GM21619 (cell line): ENCODE data around the gene OARD1.

Source experiments
- ATAC-seq: cut with Tn5 transposase; IDR thresholded peaks from one replicate; pipeline ENCODE4 v1.9.1; 2021; ENCODE audit not compliant: unreplicated experiment

The OARD1 gene

DNA sequence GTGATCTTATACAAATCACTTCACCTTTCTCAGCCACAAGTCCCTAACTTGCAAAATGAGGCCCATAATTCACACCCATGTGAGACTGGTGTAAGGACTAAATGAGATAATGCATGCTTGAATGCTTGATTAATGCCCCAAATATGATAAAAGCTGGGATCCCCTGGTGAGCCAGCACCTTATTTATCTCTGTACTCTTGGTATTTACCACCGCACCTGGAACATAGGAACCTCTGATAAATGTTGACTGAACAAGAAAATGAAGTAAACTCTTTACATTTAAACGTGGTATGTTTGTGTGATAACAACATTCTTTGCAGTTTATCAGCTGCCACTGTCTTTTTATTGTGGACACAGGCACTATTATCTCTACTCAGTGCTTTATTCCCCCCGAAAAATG lies 21.6 kb downstream of the OARD1 start:
- ATAC-seq: no peak

DNA sequence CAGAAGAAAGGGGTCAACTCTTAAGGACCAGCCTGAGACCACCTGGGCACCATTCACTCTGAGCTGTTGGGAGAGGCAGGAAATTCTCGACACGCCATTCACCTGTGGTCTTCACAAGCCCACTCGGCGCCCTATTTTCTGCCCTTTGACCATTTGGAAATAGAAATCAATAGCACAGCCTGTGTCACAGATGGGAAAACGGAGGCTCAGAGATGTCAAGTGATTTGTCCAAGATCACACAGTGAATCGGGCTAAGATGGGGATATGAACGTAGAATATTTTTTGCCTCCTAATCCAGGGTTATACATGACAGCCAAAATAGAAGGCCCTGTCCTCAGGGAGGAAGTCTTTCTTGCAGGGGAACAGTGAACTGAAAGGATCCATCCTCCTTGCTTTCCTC lies 22.2 kb downstream of the OARD1 start:
- no peak for ATAC-seq

DNA sequence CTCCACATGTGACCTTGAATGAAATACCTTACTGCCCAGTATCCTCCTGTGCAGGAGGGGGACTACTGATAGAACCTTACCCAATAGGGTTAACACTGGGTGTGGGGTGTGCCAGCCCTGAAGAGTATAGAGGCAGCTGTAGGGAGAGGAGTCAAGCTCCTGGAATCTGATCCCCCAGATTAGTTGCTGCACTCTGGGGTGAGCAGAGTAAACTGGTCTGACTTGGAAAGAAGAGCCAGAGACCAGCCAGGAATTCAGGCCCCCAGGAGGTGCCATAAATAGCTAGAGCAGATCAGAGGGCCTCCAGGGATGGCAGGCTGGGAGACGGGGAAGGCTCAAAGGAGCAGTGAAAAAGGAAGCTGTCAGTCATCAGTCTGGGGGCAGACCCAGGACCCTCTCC lies 22.6 kb downstream of the OARD1 start:
- ATAC-seq: no peak

DNA sequence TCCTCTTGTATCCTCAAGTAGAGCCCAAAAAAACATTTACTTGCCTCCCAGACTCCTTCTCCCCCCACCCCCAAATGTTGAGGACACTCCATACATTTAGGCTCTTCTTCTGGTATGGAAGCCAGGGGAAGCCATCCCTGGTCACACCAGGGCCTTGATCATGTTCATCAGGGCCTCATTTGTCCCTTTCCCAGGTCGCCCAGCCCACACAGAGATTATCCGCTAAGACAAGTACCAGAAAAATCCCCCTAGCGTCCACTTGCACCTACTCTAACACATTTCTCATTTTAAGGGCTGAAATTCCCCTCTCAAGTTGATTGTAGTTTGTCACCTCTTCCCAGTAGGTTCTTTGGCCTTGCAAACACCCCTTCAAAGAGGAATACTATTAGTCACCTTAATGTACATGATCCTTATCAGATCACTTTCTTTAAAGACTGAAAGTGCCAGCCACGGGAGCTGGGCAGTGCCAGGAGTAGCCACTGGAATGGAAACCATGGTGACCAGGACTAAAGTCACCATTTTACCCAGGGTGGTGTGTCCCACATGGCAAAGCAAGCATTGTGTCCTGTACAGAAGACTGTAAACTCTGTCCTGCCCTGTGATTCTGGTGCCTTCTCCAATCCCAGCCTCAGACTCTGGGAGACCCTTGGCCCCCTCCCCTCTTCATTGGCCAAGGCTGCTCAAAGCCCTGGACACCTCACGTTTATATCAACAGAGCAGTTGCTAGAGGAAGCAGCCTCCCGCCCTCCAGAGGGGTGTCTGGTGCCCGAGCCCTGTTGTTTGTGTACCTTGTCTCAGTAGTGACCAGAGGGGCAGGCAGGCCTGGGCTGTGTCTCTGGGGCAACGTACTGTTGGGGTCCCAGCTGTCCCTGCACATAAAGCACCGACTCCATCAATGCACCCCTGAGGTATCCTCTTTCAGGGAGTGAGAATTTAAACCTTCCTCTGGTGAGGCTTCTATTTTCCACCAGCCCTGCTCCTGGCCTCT lies 24.1 kb downstream of the OARD1 start:
- ATAC-seq: no peak

DNA sequence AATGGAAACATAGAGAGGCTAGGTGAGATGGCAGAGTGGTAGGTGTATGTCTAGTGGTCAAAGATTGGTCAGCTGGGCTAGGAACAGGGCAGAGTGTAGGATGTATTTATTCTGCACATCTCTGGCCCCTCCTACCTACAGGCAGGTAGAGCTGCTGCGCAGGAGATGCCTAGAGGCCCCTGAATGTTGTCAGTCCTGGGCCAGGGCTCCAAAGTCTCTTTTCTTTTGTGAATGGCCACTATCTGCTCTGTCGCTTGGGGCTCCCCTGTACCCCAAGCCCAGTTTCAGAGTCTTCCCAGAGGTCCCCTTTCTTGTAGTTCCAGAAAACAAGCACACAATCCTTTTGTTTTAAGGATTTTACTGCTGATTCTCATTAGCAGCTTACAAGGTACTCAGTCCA lies 24.9 kb downstream of the OARD1 start:
- ATAC-seq: no peak

DNA sequence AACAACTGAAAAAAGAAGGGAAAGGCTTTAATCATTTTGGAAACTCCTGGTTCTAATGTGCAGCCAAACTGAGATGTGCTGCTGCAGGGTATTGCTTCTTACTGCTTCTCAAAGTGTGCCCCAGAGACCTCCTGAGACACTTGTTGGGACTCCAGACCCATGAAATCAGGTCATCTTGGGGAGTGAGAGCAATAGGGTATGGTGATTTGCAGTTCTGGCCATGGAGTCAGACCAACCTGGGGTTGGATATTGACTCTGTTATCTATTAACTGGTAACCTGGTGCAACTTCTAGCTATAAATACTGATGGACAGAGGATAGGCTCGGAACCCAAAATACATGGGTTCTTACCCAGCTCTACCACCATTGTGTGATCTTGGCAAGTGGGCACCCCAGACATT lies 26.1 kb downstream of the OARD1 start:
- no peak for ATAC-seq

DNA sequence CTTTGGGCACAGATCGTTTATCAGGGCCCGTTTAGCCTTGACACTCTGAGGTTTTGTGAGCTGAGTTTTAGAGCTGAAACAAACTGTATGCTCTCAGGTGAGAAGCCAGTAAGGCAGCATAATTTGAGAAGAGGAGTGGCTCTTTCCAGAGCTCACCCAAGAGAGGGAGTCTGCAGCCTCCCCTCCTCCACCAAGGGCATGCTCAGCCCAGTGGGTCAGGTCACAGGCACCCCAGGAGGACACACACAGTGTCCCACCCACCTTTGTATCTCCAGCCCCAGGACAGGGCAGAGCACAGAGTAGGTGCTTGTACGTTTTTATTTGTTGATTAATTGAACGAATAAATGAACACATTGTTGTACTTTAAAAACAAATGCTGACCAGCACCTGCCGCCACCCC lies 26.5 kb downstream of the OARD1 start:
- no peak for ATAC-seq

DNA sequence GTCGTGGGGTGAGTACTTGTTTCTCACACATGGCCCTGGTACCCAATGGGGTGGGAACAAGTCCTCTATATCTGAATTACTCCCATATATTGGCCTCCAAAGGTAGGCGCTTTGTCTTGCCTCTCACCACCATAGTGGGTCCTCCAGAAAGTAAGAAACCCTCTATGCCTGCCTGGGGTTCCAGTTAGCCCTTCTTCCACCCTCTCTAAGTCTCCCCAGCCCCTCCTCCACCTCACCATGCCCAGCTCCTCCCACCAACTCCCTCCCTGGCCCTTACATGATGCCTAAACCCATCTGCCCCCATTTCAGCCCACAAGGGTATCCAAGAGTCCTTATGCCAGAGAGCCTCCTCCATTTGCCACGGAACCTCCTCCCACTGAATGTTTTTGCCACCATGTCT lies 29.0 kb downstream of the OARD1 start:
- ATAC-seq: no peak

DNA sequence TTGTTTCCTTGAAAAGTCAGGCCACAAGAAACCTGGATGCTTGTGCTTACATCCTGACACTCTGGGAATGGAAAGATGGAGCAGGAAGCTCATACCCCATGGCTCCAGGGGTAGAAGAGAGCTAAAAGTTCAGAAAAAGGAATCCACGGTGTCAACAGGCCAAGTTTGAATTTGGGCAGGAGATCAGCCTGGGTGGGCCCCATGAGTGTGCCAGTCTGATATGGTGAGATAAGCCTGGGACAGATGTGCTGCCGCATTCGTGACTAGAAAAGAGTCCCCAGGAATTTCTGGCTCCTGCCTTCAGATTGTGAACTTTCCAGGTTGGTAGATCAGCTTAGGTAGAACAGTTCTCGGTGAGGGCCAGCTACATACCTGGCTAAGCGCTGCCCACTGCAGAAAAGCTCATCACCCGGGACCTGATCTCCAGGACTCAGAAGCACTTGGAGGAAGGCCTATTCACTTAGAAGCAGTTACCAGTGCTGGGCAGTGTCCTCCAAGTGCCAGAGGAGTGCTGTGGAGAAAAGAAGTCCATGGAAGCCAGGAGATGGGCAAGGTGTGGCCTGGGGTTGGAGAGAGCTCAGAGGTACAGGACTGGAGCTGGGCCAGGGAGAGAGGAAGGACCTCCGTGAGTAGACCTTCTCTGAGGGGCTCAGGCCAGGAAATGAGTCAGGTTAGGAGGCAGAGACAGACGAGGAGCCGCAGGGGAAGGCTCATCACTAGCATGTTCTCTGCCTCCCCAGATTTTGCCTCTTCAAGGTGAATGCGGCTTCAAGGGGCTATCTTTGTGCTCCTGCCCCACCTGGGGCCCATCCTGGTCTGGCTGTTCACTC lies 29.7 kb downstream of the OARD1 start, which contains the start of gene TSPO2:
TSPO2 (plus strand) TSS at position 242 of the 830 bp plus-strand sequence; CDS start at position 761, 519 bp downstream.
- no peak for ATAC-seq

DNA sequence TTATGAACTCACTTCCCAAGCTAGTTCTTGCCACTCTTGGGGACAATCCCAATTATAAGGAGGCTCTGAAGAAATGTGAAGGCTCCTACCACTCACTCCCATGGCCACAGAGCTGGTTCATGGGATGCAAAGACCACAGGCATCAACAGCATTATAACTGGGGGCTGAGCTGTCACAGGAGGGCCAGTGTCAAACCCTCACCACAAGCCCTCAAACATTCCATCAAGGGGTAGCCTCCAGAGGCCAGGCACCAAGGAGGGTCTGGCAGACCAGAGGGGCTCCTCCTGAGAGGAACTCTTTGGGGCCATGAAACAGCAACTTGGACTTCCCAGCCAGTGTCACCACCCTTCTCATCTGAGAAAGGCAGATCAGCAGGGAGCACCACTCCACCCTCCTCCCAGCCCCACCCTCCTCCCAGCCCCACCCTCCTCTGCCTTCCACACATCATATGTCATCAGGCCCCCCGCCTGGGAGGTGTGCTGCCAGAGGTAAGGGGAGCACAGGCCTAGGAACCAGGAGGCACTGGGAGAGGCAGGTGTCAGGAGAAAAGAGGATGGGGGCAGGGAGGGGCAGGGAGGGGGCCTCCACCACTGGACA lies 31.1 kb downstream of the OARD1 start:
- no peak for ATAC-seq

DNA sequence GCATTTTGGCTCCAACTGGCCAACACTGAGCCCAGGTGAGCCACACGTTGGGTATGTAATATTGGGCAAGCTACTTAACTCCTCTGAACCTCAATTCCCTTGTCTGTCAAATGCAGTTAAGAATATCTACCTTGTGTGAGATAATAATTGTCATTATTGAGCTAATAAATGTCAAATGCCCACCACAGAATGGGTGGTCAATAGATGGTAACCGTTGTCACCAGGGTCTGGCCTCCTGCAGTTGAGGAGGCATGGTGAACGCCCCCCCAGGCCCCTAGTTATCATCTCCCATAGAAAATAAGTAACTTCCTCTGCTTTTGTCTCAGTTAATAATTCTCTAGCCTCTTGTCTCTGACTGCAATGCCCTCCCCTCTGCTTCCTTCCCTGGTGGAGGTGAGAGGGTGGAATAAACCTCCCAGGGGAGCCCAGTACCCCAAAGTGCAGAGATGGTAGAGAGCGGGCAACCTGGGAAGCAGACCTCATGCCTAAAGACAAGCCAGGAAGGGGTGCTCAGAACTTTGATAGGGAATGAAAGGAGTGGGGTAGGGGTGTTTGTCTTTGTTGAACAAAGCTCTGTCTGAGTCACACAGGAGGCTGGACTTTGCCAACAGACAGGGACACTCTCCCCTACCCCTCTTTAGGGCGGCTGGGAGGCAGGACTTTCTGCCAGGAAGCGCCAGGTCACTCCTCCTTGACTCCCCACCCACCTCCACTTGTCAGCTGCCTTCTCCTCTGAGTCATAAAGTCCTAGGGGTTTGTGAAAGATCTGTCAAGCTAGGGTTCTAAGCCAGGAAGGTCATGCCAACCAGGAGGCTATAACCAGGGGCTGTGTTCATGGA lies 31.8 kb downstream of the OARD1 start:
- peak; percentile 69 for ATAC-seq

DNA sequence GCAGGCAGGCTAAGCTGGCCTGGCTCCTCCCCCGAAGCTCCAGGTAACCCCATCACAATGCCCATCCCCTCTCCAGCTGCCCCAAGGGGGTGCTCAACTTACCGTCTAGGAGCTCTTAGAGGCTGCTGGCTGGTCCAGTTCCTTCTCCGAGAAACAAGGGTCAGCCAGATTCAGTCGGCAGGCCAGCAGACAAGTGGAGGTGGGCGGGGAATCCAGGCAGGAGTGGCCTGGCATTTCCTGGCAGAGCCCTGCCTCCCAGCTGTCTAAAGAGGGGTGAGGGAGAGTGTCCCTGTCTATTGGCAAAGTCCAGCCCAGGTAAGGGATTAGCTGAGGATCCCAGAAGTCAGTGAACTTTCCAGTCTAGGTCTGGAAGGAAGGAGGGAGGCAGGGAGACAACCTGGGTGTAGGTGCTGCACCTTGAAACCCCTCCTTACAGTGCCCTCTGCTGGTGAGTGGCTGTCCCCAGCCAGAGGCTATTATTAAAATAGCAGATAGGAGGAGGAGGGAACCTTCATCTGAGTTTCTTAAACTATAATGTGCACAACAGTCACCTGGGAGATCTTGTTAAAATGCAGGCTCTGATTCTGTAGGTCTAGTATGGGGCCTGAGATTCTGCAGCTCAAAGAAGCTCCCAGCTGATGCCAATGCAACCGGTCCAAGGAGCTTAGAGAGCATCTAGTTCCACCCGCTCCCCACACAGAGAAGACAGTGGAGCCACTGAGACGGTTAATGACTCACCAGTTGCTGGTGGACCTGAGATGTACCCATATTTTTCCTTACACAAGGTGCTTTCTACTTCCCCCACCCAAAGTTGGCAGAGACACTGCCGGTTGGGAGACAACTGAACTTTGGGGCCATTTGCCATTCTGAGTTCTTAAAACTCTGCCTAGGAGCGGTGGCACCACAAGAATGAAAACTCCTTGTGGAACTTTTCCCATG lies 32.8 kb downstream of the OARD1 start, which contains the start of gene UNC5CL:
UNC5CL (minus strand) TSS at position 162 of the 939 bp plus-strand sequence. CDS start 4,147 bp downstream, outside the sequence.
- peak; percentile 48 for ATAC-seq

DNA sequence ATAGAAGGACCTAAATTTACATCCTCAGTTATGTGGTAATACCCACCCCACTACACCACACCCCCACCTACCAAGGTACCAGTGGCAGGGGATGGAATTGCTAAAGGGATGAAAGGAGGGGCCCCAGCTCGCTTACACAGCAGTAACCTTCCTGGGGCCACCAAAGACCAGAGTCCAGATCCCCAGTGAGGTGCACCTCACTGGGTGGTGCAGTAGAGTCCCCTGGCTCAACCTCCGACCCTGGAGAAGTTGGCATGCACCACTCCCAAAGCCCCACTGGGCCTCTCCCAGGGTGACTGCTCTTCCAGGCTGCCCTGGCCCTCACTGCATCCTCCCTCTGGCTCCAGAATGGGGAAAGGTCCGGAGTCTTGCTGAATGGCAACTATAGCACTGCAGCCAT lies 34.0 kb downstream of the OARD1 start:
- ATAC-seq: no peak

DNA sequence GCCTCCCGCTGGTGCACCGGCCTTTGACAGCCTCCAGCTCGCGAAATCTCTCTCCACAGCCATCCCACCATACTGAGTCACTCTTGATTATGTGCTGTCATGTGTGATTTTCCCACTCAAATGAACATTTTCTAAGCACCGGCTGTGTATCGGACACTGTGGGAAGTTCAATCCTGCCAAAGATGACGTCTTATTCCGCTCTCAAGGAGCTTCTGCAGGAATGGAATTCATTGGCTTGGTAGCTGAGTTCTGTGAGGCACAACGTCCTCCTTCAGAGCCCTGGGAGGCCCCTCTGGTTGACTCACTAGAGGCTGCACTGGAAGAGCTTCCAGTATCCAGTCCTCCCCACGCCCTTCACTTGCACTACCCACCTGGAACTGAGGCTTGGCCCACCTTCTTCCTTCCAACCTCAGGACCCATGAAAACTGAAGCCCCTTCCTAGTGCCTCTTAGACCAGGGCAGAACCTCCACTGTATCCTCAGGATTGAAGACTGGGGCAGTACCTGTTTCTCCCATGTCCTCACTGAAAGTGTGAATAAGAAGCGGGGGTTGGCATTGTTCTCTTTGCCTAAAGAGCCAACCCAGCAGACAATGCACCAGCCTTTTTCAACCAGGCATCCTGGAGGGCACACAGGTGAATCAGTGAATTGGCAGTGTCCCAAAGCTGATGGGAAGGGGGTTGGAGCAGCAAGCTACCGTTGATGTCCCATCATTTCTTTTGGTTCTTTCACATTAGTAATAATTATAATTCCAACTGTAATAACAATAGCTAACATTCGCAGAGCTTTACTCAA lies 34.9 kb downstream of the OARD1 start:
- no peak for ATAC-seq

DNA sequence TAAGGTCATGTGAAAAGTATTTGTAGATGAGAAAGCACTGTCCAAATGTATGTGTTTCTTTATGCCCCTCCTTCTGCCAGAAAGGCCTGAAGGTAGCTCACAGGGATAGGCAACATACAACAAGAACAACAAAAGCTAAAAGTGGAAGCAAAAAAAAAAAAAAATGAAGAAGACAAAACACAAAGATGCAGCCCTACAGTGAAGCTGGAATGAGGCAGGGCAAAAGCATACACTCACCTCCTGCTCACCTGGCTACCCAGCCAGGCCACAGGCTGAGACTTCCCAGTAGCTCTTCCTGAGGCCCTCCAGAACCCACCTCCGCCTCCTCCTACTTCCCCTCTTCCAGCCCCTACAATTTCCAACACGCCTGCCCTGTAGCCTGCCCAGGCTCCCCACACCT lies 35.6 kb downstream of the OARD1 start:
- ATAC-seq: no peak

DNA sequence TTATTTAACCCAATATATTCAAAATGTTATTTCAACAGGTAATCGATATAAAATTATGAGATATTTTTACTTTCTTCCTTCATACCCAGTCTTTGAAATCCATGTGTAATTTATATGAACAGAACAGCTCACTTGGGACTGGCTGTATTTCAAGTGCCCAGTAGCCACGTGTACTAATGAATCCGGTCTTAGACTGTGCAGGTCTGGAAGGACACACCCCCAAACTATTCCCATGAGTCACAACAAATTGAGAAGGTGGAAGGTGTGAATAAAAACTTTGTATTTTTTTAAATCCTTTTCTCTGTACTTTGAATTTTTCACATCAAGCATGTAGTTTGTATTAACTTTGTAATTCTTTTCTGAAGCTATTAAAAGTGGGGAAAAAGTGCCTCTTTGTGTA lies 36.0 kb downstream of the OARD1 start:
- ATAC-seq: no peak

DNA sequence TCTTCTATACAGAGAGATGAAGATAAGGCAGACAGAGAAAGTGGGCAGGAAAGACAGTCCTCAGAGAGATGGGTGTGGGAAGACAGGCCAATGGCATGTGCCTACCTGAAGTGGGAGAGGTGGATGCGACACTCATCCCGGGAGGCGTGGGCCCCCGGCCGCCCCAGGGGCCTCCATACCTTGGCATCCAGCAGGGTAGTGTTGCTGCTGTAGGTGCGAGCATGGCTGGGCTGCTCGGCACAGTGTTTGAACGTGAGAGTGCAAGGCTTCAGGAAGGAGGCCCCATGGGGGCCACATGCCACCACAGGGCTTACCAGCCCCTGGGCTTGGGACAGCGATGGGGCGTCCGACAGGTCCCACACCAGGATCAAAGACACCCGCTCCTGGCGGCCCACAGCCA lies 38.4 kb downstream of the OARD1 start:
- no peak for ATAC-seq

DNA sequence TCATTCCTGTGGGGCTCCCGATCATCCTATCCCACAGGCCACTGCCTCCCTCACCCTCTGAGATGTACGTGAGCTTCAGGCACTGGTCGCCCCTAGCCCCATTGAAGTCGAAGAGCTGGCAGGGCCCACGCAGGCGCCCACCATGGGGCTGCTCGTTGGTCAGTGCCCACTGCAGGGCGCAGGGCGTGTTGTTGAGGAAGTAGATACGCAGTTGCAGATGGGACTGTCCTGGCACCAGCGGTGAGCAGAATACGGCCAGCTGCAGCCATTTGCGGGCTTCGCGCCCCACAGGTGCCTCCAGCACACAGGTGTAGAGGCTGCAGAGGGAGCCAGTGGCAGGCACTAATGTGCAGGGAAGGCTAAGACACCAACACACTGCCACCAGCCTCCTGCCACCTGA lies 39.3 kb downstream of the OARD1 start:
- no peak for ATAC-seq
